Measurements from ENCODE around the gene SLC25A28. TPM values are rescaled to one million over a fixed set of nuclear protein-coding genes. Genes with fewer than 3 reads are reported as not detected.

SLC25A28 gene, protein sequence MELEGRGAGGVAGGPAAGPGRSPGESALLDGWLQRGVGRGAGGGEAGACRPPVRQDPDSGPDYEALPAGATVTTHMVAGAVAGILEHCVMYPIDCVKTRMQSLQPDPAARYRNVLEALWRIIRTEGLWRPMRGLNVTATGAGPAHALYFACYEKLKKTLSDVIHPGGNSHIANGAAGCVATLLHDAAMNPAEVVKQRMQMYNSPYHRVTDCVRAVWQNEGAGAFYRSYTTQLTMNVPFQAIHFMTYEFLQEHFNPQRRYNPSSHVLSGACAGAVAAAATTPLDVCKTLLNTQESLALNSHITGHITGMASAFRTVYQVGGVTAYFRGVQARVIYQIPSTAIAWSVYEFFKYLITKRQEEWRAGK
- polyA plus RNA-seq, result 10 to 100 TPM; 50.1 to 61.4 TPM

- Histone ChIP-seq H3K27ac (ENCODE audit: low read depth in 2 of 2, low read length in 1 of 2) (peak within 1 kb of the TSS; percentile 99 to 100), H3K4me3 (ENCODE audit: low read depth in 1 of 2, low read length in 2 of 2) (peak within 1 kb of the TSS; percentile 80 to 99), H3K9me3 (ENCODE audit: control insufficient read depth in 2 of 2, insufficient read depth in 1 of 2, low read depth in 1 of 2, low read length in 1 of 2) (no peaks in the 10 kb centered on the region), H3K36me3 (ENCODE audit: control insufficient read depth in 2 of 2, insufficient read depth in 2 of 2, low read length in 1 of 2) (no peaks in the 10 kb centered on the region), H3K27me3 (ENCODE audit: control insufficient read depth in 1 of 2, insufficient read depth in 2 of 2, low read length in 2 of 2) (no peaks in the 10 kb centered on the region), H3K4me1 (ENCODE audit: control insufficient read depth in 2 of 2, insufficient read depth in 2 of 2, low read length in 1 of 2) (peaks cover 0 to 2% of the 10 kb centered on the region in 2 donors)
- WGBS, 2 donors, result 0 to 1% methylated on average over 44 to 75 of the region's 75 CpGs
These were observed at the start of gene SLC25A28 for GRCh38 chr10:99619851-99620710. SLC25A28 (minus strand) TSS chr10:99620439; CDS start chr10:99620335, 104 bp downstream.

GRCh38 chr10:99667108-99667751, 47.0 kb upstream of the SLC25A28 start:
- 65 to 76% methylated on average over 4 of the region's 4 CpGs for WGBS, 2 donors
- Histone ChIP-seq H3K9me3 (ENCODE audit: control insufficient read depth in 2 of 2, insufficient read depth in 1 of 2, low read depth in 1 of 2, low read length in 1 of 2) (no peaks in the 10 kb centered on the region), H3K27ac (ENCODE audit: low read depth in 2 of 2, low read length in 1 of 2) (no peak overlapping the region), H3K27me3 (ENCODE audit: control insufficient read depth in 1 of 2, insufficient read depth in 2 of 2, low read length in 2 of 2) (no peaks in the 10 kb centered on the region), H3K4me3 (ENCODE audit: low read depth in 1 of 2, low read length in 2 of 2) (no peak overlapping the region), H3K36me3 (ENCODE audit: control insufficient read depth in 2 of 2, insufficient read depth in 2 of 2, low read length in 1 of 2) (peaks cover 3 to 5% of the 10 kb centered on the region in 2 donors), H3K4me1 (ENCODE audit: control insufficient read depth in 2 of 2, insufficient read depth in 2 of 2, low read length in 1 of 2) (no peaks in the 10 kb centered on the region)

- H3K27ac ChIP-seq (ENCODE audit: low read depth in 2 of 2, low read length in 1 of 2), result no peak overlapping the region
- H3K4me3 ChIP-seq (ENCODE audit: low read depth in 1 of 2, low read length in 2 of 2), result no peak overlapping the region
- peaks cover 0 to 5% of the 10 kb centered on the region in 2 donors for H3K36me3 ChIP-seq (ENCODE audit: control insufficient read depth in 2 of 2, insufficient read depth in 2 of 2, low read length in 1 of 2)
- WGBS, 2 donors, result 97 to 98% methylated on average over 2 of the region's 2 CpGs
- H3K27me3 ChIP-seq (ENCODE audit: control insufficient read depth in 1 of 2, insufficient read depth in 2 of 2, low read length in 2 of 2), result no peaks in the 10 kb centered on the region
- no peaks in the 10 kb centered on the region for H3K4me1 ChIP-seq (ENCODE audit: control insufficient read depth in 2 of 2, insufficient read depth in 2 of 2, low read length in 1 of 2)
- H3K9me3 ChIP-seq (ENCODE audit: control insufficient read depth in 2 of 2, insufficient read depth in 1 of 2, low read depth in 1 of 2, low read length in 1 of 2), result no peaks in the 10 kb centered on the region
These were observed 45.1 kb upstream of the SLC25A28 start for GRCh38 chr10:99665304-99665703.

GRCh38 chr10:99661377-99661763, 41.1 kb upstream of the SLC25A28 start:
- peaks cover 0 to 2% of the 10 kb centered on the region in 2 donors for H3K4me1 ChIP-seq (ENCODE audit: control insufficient read depth in 2 of 2, insufficient read depth in 2 of 2, low read length in 1 of 2)
- peaks cover 0 to 5% of the 10 kb centered on the region in 2 donors for H3K36me3 ChIP-seq (ENCODE audit: control insufficient read depth in 2 of 2, insufficient read depth in 2 of 2, low read length in 1 of 2)
- no peak overlapping the region for H3K27ac ChIP-seq (ENCODE audit: low read depth in 2 of 2, low read length in 1 of 2)
- H3K9me3 ChIP-seq (ENCODE audit: control insufficient read depth in 2 of 2, insufficient read depth in 1 of 2, low read depth in 1 of 2, low read length in 1 of 2), result no peaks in the 10 kb centered on the region
- 35 to 48% methylated on average over 6 of the region's 6 CpGs for WGBS, 2 donors
- H3K4me3 ChIP-seq (ENCODE audit: low read depth in 1 of 2, low read length in 2 of 2), result no peak overlapping the region
- H3K27me3 ChIP-seq (ENCODE audit: control insufficient read depth in 1 of 2, insufficient read depth in 2 of 2, low read length in 2 of 2), result no peaks in the 10 kb centered on the region

GRCh38 chr10:99660662-99661376, 40.6 kb upstream of the SLC25A28 start:
- Histone ChIP-seq H3K27me3 (ENCODE audit: control insufficient read depth in 1 of 2, insufficient read depth in 2 of 2, low read length in 2 of 2) (no peaks in the 10 kb centered on the region), H3K27ac (ENCODE audit: low read depth in 2 of 2, low read length in 1 of 2) (no peak overlapping the region), H3K4me3 (ENCODE audit: low read depth in 1 of 2, low read length in 2 of 2) (no peak overlapping the region), H3K36me3 (ENCODE audit: control insufficient read depth in 2 of 2, insufficient read depth in 2 of 2, low read length in 1 of 2) (peaks cover 0 to 5% of the 10 kb centered on the region in 2 donors), H3K9me3 (ENCODE audit: control insufficient read depth in 2 of 2, insufficient read depth in 1 of 2, low read depth in 1 of 2, low read length in 1 of 2) (no peaks in the 10 kb centered on the region), H3K4me1 (ENCODE audit: control insufficient read depth in 2 of 2, insufficient read depth in 2 of 2, low read length in 1 of 2) (peaks cover 0 to 2% of the 10 kb centered on the region in 2 donors)
- WGBS, 2 donors, result 75 to 76% methylated on average over 6 of the region's 6 CpGs

DNA sequence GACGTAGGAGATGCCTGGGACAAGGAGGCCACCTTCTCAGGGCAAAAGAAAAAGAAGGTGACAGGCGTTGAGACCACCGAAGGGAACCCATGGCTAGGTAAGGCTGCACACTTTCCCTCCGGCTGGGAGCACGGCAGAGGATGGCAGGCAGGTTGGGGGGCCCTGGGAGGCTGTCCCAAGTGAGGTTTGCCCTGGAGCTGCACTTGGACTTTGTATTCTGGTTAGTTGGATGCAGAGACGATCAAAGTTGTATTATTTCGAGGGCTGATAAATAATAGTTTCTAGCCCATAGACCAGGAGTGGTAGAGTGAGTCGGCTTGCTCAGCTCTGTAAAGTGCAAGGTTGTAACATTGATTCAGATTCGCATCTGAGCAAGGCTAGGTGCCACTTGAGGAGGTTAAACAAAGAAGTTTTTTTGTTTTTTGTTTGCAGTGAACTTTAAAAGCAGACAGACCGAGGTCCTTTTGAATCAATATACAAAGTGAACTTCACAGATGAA, 39.7 kb upstream of the SLC25A28 start:
- peak overlapping the region; percentile 79 to 92 for H3K4me3 ChIP-seq (ENCODE audit: low read depth in 1 of 2, low read length in 2 of 2)
- peak overlapping the region; percentile 79 to 88 for H3K27ac ChIP-seq (ENCODE audit: low read depth in 2 of 2, low read length in 1 of 2)
- peaks cover 0 to 2% of the 10 kb centered on the region in 2 donors for H3K4me1 ChIP-seq (ENCODE audit: control insufficient read depth in 2 of 2, insufficient read depth in 2 of 2, low read length in 1 of 2)
- no peaks in the 10 kb centered on the region for H3K27me3 ChIP-seq (ENCODE audit: control insufficient read depth in 1 of 2, insufficient read depth in 2 of 2, low read length in 2 of 2)
- WGBS, 2 donors, result 10 to 11% methylated on average over 10 of the region's 10 CpGs
- H3K9me3 ChIP-seq (ENCODE audit: control insufficient read depth in 2 of 2, insufficient read depth in 1 of 2, low read depth in 1 of 2, low read length in 1 of 2), result no peaks in the 10 kb centered on the region
- H3K36me3 ChIP-seq (ENCODE audit: control insufficient read depth in 2 of 2, insufficient read depth in 2 of 2, low read length in 1 of 2), result peaks cover 0 to 4% of the 10 kb centered on the region in 2 donors

GRCh38 chr10:99659031-99659867, 39.0 kb upstream of the SLC25A28 start, which contains the start of gene ENTPD7:
ENTPD7 (plus strand) TSS chr10:99659509; CDS start chr10:99659957, 448 bp downstream.
- 0 to 1% methylated on average over 64 to 71 of the region's 71 CpGs for WGBS, 2 donors

GRCh38 chr10:99658622-99659030, 38.4 kb upstream of the SLC25A28 start:
- Histone ChIP-seq H3K4me3 (ENCODE audit: low read depth in 1 of 2, low read length in 2 of 2) (peak overlapping the region; percentile 79 to 92), H3K27ac (ENCODE audit: low read depth in 2 of 2, low read length in 1 of 2) (peak overlapping the region; percentile 79 to 88), H3K27me3 (ENCODE audit: control insufficient read depth in 1 of 2, insufficient read depth in 2 of 2, low read length in 2 of 2) (no peaks in the 10 kb centered on the region), H3K9me3 (ENCODE audit: control insufficient read depth in 2 of 2, insufficient read depth in 1 of 2, low read depth in 1 of 2, low read length in 1 of 2) (no peaks in the 10 kb centered on the region), H3K36me3 (ENCODE audit: control insufficient read depth in 2 of 2, insufficient read depth in 2 of 2, low read length in 1 of 2) (peaks cover 0 to 2% of the 10 kb centered on the region in 2 donors), H3K4me1 (ENCODE audit: control insufficient read depth in 2 of 2, insufficient read depth in 2 of 2, low read length in 1 of 2) (peaks cover 0 to 2% of the 10 kb centered on the region in 2 donors)
- 7 to 10% methylated on average over 24 of the region's 24 CpGs for WGBS, 2 donors

More at GRCh38 chr10:99659031-99659867, 39.0 kb upstream of the SLC25A28 start, which contains the start of gene ENTPD7:
- Histone ChIP-seq H3K27me3 (ENCODE audit: control insufficient read depth in 1 of 2, insufficient read depth in 2 of 2, low read length in 2 of 2) (no peaks in the 10 kb centered on the region), H3K27ac (ENCODE audit: low read depth in 2 of 2, low read length in 1 of 2) (peak within 1 kb of the TSS; percentile 79 to 88), H3K36me3 (ENCODE audit: control insufficient read depth in 2 of 2, insufficient read depth in 2 of 2, low read length in 1 of 2) (peaks cover 0 to 2% of the 10 kb centered on the region in 2 donors), H3K9me3 (ENCODE audit: control insufficient read depth in 2 of 2, insufficient read depth in 1 of 2, low read depth in 1 of 2, low read length in 1 of 2) (no peaks in the 10 kb centered on the region), H3K4me1 (ENCODE audit: control insufficient read depth in 2 of 2, insufficient read depth in 2 of 2, low read length in 1 of 2) (peaks cover 0 to 2% of the 10 kb centered on the region in 2 donors), H3K4me3 (ENCODE audit: low read depth in 1 of 2, low read length in 2 of 2) (peak within 1 kb of the TSS; percentile 79 to 92)
